K562 (cell line): Measurements from ENCODE around the gene GBF1. TPM values are rescaled to one million over a fixed set of nuclear protein-coding genes. Genes with fewer than 3 reads are reported as not detected.

Experiments
- CTBP1 ChIP-seq: fragments of 450-650 bp; IDR thresholded peaks from 2 replicates; pipeline ENCODE4 v1.6.1; 2016; ENCODE audit warnings: borderline replicate concordance
- ETS2 ChIP-seq: IDR thresholded peaks from 2 replicates; pipeline ENCODE4 v1.6.1; 2016; ENCODE audit warnings: borderline replicate concordance, missing genetic modification characterization, mild to moderate bottlenecking, moderate library complexity, missing compliant biosample characterization; ENCODE audit not compliant: poor library complexity, severe bottlenecking
- ETV5 ChIP-seq: sonication (generic); formaldehyde crosslinking; IDR thresholded peaks from 2 replicates; pipeline ENCODE4 v1.4.0; 2020; ENCODE audit warnings: low read depth, mild to moderate bottlenecking, missing genetic modification reagents
- KDM5B ChIP-seq: fragments of 200-600 bp; sonication (generic); IDR thresholded peaks from 2 replicates; pipeline ENCODE4 v1.6.1; 2012; ENCODE audit warnings: low read depth, mild to moderate bottlenecking, moderate library complexity, low read length, control low read depth, inconsistent platforms; ENCODE audit not compliant: insufficient replicate concordance
- KLF13 ChIP-seq: fragments of 450-650 bp; IDR thresholded peaks from 2 replicates; pipeline ENCODE4 v1.6.1; 2016; ENCODE audit warnings: missing genetic modification characterization, low read depth, mild to moderate bottlenecking, missing compliant biosample characterization, moderate library complexity, borderline replicate concordance
- MTA2 ChIP-seq: fragments of 450-650 bp; IDR thresholded peaks from 2 replicates; pipeline ENCODE4 v1.6.1; 2016; ENCODE audit warnings: low read depth
- NBN ChIP-seq: fragments of 450-650 bp; IDR thresholded peaks from 2 replicates; pipeline ENCODE4 v1.6.1; 2016; ENCODE audit warnings: low read depth, mild to moderate bottlenecking
- NR1H2 ChIP-seq: sonication (generic); formaldehyde crosslinking; IDR thresholded peaks from 2 replicates; pipeline ENCODE4 v1.4.0; 2020; ENCODE audit warnings: mild to moderate bottlenecking, missing genetic modification reagents
- NRF1 ChIP-seq, 2 experiments: fragments of 450-650 bp; IDR thresholded peaks in 1 of 2; conservative IDR thresholded peaks in 1 of 2; 2 replicates each; pipeline ENCODE4 v1.6.1; 2014; ENCODE audit warnings: mild to moderate bottlenecking in 2 of 2
- PML ChIP-seq: IDR thresholded peaks from 2 replicates; pipeline ENCODE4 v1.6.1; 2012; ENCODE audit warnings: low read length, inconsistent platforms
- POLR2A ChIP-seq: fragments of 450-650 bp; conservative IDR thresholded peaks from 2 replicates; pipeline ENCODE4 v1.6.1; 2016
- POLR2G ChIP-seq: fragments of 200-400 bp; formaldehyde crosslinking; IDR thresholded peaks from 2 replicates; pipeline ENCODE4 v1.6.1; 2017; ENCODE audit warnings: low read depth, mild to moderate bottlenecking, antibody characterized with exemption, low read length, moderate library complexity
- RB1 ChIP-seq: fragments of 450-650 bp; IDR thresholded peaks from 2 replicates; pipeline ENCODE4 v1.6.1; 2017; ENCODE audit warnings: low read depth, mild to moderate bottlenecking
- RBM25 ChIP-seq: fragments of 200-400 bp; formaldehyde crosslinking; IDR thresholded peaks from 2 replicates; pipeline ENCODE4 v1.6.1; 2018; ENCODE audit warnings: low read length, low read depth, moderate library complexity; ENCODE audit not compliant: severe bottlenecking
- U2AF1 ChIP-seq: fragments of 200-400 bp; formaldehyde crosslinking; optimal IDR thresholded peaks from 2 replicates; pipeline ENCODE3; 2017; ENCODE audit warnings: mild to moderate bottlenecking, low read depth, low read length, moderate library complexity
- YY1 ChIP-seq, 3 experiments: IDR thresholded peaks; 2 replicates each; pipeline ENCODE4 v1.6.1; 2011; ENCODE audit warnings: low read length in 2 of 3, mild to moderate bottlenecking in 2 of 3, moderate library complexity in 2 of 3, borderline replicate concordance in 1 of 3, control low read depth in 1 of 3, low read depth in 1 of 3; ENCODE audit not compliant: insufficient read depth in 3 of 3, insufficient replicate concordance in 2 of 3, control insufficient read depth in 1 of 3, insufficient read length in 1 of 3; ENCODE audit errors: extremely low read depth in 1 of 3
- ZNF436 ChIP-seq: fragments of 250-450, 450-650 bp; sonication (Bioruptor Pico); formaldehyde crosslinking; IDR thresholded peaks from 2 replicates; pipeline ENCODE4 v1.7.0; 2020; ENCODE audit warnings: mild to moderate bottlenecking
- polyA plus RNA-seq, 8 experiments: library from polyadenylated mRNA; depleted of rRNA in 4 of 8; stranded (reverse) in 5 of 8; unstranded in 3 of 8; fragments of >200 nt; fragmentation: Nextera tagmentation in 2 of 8; fragmentation: Illumina TruSeq in 1 of 8; extraction: Ambion mirVana in 2 of 8; extraction: Trizol in 1 of 8; gene quantifications; 2 replicates each; pipeline versions ENCODE4 v1.2.1 to v1.2.3, GENCODE V29; 2011 to 2014; ENCODE audit warnings: inconsistent platforms in 1 of 8, missing spikeins in 1 of 8
- total RNA-seq, 7 experiments: library from RNA; depleted of rRNA in 6 of 7; stranded (reverse); fragments of >200 nt in 6 of 7; fragmentation: Illumina TruSeq in 2 of 7; extraction: Trizol in 2 of 7; gene quantifications; 2 replicates each; pipeline versions ENCODE4 v1.2.1 to v1.2.3, GENCODE V29; 2011 to 2021; ENCODE audit warnings: low replicate concordance in 1 of 7
- TF ChIP-seq, protein P1 (sequence below): fragments of 450-650 bp; formaldehyde crosslinking; IDR thresholded peaks from 2 replicates; pipeline ENCODE4 v1.4.0; 2020; ENCODE audit warnings: mild to moderate bottlenecking, moderate library complexity
- TF ChIP-seq, protein P2 (sequence below): sonication (generic); IDR thresholded peaks from 2 replicates; pipeline ENCODE4 v1.6.1; 2016
- TF ChIP-seq, protein P3 (sequence below): sonication (generic); formaldehyde crosslinking; IDR thresholded peaks from 2 replicates; pipeline ENCODE4 v1.8.0; 2022; ENCODE audit warnings: missing genetic modification reagents, mild to moderate bottlenecking, moderate library complexity, borderline replicate concordance

Gene GBF1
- total and polyA plus RNA-seq, 9 of the 15 experiments (the other 6 are each of a cell fraction or from before 2014, with no cell fraction given) = 0.69 to 28.0 (median 10.3) TPM

DNA sequence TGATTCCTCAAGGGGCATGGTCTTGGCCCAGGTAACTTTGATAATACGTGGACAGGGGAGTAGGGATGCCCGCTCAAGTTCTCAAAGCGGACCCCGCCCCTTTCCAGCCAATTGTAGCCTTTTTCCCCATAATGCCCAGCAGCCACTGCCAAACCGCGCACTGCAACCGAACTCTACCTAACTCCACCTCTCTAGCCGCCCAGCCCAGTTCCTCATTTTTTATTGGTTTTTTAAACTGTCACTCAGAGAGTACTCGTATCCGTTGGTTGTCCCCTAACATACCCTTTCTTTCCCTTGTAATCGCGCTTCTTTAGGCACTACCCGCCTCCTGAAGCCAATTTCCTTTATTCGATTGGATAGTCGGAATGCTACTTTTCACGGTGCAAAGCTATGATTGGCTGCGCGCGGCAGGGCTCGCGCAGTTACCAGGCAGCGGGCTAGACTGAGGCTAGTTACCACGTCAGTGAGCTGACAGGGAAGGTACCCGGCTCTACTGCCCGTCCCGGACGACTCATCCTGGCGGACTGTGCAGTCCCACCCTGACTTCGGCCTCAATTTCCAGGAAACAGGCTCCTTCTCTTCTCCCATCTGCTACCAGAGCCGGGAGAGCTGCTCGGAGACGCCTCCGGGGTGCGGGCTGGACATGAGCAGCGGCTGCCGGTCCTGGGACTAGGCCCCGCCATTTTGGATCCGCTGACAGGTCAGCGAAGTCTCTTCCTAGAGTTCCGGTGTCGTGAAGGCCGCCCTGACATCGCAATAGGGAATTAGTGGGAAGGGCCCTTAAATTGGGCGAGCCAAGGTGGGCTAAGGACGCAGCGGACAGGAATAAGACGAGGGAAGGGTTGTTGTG, at the start of gene GBF1 (continued):
- no peak for TF ChIP-seq ZNF436
- TF ChIP-seq U2AF1 = no peak
- TF ChIP-seq KDM5B = peak; percentile 91
- TF ChIP-seq, protein P1, sequence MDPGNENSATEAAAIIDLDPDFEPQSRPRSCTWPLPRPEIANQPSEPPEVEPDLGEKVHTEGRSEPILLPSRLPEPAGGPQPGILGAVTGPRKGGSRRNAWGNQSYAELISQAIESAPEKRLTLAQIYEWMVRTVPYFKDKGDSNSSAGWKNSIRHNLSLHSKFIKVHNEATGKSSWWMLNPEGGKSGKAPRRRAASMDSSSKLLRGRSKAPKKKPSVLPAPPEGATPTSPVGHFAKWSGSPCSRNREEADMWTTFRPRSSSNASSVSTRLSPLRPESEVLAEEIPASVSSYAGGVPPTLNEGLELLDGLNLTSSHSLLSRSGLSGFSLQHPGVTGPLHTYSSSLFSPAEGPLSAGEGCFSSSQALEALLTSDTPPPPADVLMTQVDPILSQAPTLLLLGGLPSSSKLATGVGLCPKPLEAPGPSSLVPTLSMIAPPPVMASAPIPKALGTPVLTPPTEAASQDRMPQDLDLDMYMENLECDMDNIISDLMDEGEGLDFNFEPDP (CRISPR knock-in tag) = no peak
- TF ChIP-seq YY1 (IDR thresholded peaks at IDR 0.05; ENCODE audit: borderline replicate concordance in 1 of 3, control insufficient read depth in 1 of 3, extremely low read depth in 1 of 3, insufficient read depth in 3 of 3, insufficient read length in 1 of 3, insufficient replicate concordance in 2 of 3, low read depth in 1 of 3, low read length in 2 of 3) = peak; percentile 70 to 93 (median 88)
- TF ChIP-seq MTA2 = no peak
- TF ChIP-seq, protein P2, sequence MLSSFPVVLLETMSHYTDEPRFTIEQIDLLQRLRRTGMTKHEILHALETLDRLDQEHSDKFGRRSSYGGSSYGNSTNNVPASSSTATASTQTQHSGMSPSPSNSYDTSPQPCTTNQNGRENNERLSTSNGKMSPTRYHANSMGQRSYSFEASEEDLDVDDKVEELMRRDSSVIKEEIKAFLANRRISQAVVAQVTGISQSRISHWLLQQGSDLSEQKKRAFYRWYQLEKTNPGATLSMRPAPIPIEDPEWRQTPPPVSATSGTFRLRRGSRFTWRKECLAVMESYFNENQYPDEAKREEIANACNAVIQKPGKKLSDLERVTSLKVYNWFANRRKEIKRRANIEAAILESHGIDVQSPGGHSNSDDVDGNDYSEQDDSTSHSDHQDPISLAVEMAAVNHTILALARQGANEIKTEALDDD = peak; percentile 94
- TF ChIP-seq NRF1 (conservative IDR thresholded peaks at IDR 0.05 in 1 of 2, IDR thresholded peaks at IDR 0.05 in 1 of 2) = peak; percentile 92 to 93
- no peak; the same call in 1 of the 2 replicates for TF ChIP-seq CTBP1
- no peak for TF ChIP-seq NBN
- no peak for TF ChIP-seq NR1H2
- peak; percentile 58; the same call in 1 of the 2 replicates for TF ChIP-seq RB1
- peak; percentile 75 for TF ChIP-seq PML
- TF ChIP-seq, protein P3, sequence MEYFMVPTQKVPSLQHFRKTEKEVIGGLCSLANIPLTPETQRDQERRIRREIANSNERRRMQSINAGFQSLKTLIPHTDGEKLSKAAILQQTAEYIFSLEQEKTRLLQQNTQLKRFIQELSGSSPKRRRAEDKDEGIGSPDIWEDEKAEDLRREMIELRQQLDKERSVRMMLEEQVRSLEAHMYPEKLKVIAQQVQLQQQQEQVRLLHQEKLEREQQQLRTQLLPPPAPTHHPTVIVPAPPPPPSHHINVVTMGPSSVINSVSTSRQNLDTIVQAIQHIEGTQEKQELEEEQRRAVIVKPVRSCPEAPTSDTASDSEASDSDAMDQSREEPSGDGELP (CRISPR knock-in tag) = peak; percentile 35; the same call in 1 of the 2 replicates
- peak; percentile 38; the same call in 1 of the 2 replicates for TF ChIP-seq KLF13 (tag)
- no peak for TF ChIP-seq ETS2 (tag)
- peak; percentile 74 for TF ChIP-seq RBM25
- peak; percentile 90 for TF ChIP-seq POLR2A
- TF ChIP-seq POLR2G = peak; percentile 91
- TF ChIP-seq ETV5 (CRISPR knock-in tag) = peak; percentile 36; the same call in 1 of the 2 replicates
